IMR-90 (cell line): ENCODE results near the gene EYS.

Experiments used
- BHLHE40 ChIP-seq: fragments of 150-350 bp; IDR thresholded peaks from 2 replicates; pipeline ENCODE4 v1.6.1; 2016; ENCODE audit warnings: mild to moderate bottlenecking, low read depth, low read length
- CEBPB ChIP-seq: IDR thresholded peaks from 2 replicates; pipeline ENCODE4 v1.6.1; 2012; ENCODE audit warnings: low read depth, low read length, improper control_type of control experiment
- CHD1 ChIP-seq: IDR thresholded peaks from 2 replicates; pipeline ENCODE4 v1.6.1; 2012; ENCODE audit warnings: low read depth, low read length, improper control_type of control experiment
- CTCF ChIP-seq: conservative IDR thresholded peaks from 2 replicates; pipeline ENCODE4 v1.5.1; 2012; ENCODE audit warnings: mild to moderate bottlenecking, low read depth, low read length, improper control_type of control experiment
- ELK1 ChIP-seq: fragments of 150-350 bp; IDR thresholded peaks from 2 replicates; pipeline ENCODE4 v1.6.1; 2016; ENCODE audit warnings: low read depth, mild to moderate bottlenecking, low read length, moderate library complexity, borderline replicate concordance
- MAFK ChIP-seq: IDR thresholded peaks from 2 replicates; pipeline ENCODE4 v1.6.1; 2012; ENCODE audit warnings: low read depth, low read length, improper control_type of control experiment
- MXI1 ChIP-seq: IDR thresholded peaks from 2 replicates; pipeline ENCODE4 v1.6.1; 2012; ENCODE audit warnings: low read depth, mild to moderate bottlenecking, low read length, moderate library complexity, borderline replicate concordance
- NFE2L2 ChIP-seq: fragments of 150-350 bp; IDR thresholded peaks from 2 replicates; pipeline ENCODE4 v1.6.1; 2016; ENCODE audit warnings: low read depth, mild to moderate bottlenecking, low read length
- POLR2A ChIP-seq: IDR thresholded peaks from 2 replicates; pipeline ENCODE4 v1.6.1; 2012; ENCODE audit warnings: mild to moderate bottlenecking, low read depth, low read length
- RAD21 ChIP-seq: IDR thresholded peaks from 2 replicates; pipeline ENCODE4 v1.6.1; 2012; ENCODE audit warnings: low read length, improper control_type of control experiment
- RCOR1 ChIP-seq: IDR thresholded peaks from 2 replicates; pipeline ENCODE4 v1.6.1; 2012; ENCODE audit warnings: mild to moderate bottlenecking, low read length, improper control_type of control experiment; ENCODE audit not compliant: insufficient replicate concordance
- RFX5 ChIP-seq: IDR thresholded peaks from 2 replicates; pipeline ENCODE4 v1.8.0; 2012; ENCODE audit warnings: low read depth, mild to moderate bottlenecking, low read length, moderate library complexity
- SMC3 ChIP-seq: fragments of 150-350 bp; IDR thresholded peaks from 2 replicates; pipeline ENCODE4 v1.6.1; 2016; ENCODE audit warnings: low read depth, mild to moderate bottlenecking, antibody characterized with exemption, low read length, moderate library complexity
- USF2 ChIP-seq: fragments of 150-350 bp; IDR thresholded peaks from 2 replicates; pipeline ENCODE4 v1.6.1; 2017; ENCODE audit warnings: mild to moderate bottlenecking, antibody characterized with exemption, low read length, low read depth

- TF ChIP-seq RFX5: no peak
- no peak for TF ChIP-seq CTCF
- TF ChIP-seq USF2: no peak
- TF ChIP-seq POLR2A: no peak
- TF ChIP-seq SMC3: no peak
- no peak for TF ChIP-seq RCOR1
- TF ChIP-seq CEBPB: no peak
- no peak for TF ChIP-seq ELK1
- TF ChIP-seq MAFK: no peak
- no peak for TF ChIP-seq RAD21
- no peak for TF ChIP-seq NFE2L2
- no peak for TF ChIP-seq CHD1
- no peak for TF ChIP-seq BHLHE40
- no peak for TF ChIP-seq MXI1
Observed at GRCh38 chr6:65642776-65643175, 64.2 kb downstream of the EYS start.
